Ureter (tissue), 1 donor: ENCODE data around the gene GUSB. TPM values are rescaled to one million over a fixed set of nuclear protein-coding genes. Genes with fewer than 3 reads are reported as not detected.

Experiments used
- DNase-seq: peaks from one replicate; pipeline ENCODE4 v3.0.0-alpha.2; 2020; ENCODE audit warnings: low spot score
- total RNA-seq: library from RNA; stranded (reverse); gene quantifications from one replicate; pipeline ENCODE4 v1.2.4, GENCODE V29; 2023
- donor health status: DM: yes; HTN: yes; CAD: no.

Gene GUSB
- total RNA-seq, 1 donor from 2014 or later: 48.7 TPM

GRCh38 chr7:65931685-65932084, 50.3 kb downstream of the GUSB start:
- no peak for DNase-seq

GRCh38 chr7:65927489-65928448, 54.2 kb downstream of the GUSB start:
- no peak for DNase-seq

- DNase-seq: no peak
Observed at GRCh38 chr7:65926588-65926987, 55.4 kb downstream of the GUSB start.

- no peak for DNase-seq
Observed at GRCh38 chr7:65925040-65925439, 57.0 kb downstream of the GUSB start.

- DNase-seq: no peak
Observed at GRCh38 chr7:65924193-65924592, 57.8 kb downstream of the GUSB start.

GRCh38 chr7:65923316-65923715, 58.7 kb downstream of the GUSB start:
- no peak for DNase-seq

- DNase-seq: no peak
Observed at GRCh38 chr7:65915921-65916657, 65.9 kb downstream of the GUSB start.

GRCh38 chr7:65912237-65912636, 69.8 kb downstream of the GUSB start:
- DNase-seq: no peak

Other genes with a start within 250 kb of the GUSB start
- gene VKORC1L1, start 109.1 kb downstream of the GUSB start, total RNA-seq: 20.4 TPM
- gene ASL, start 93.6 kb upstream of the GUSB start, total RNA-seq: 50.4 TPM
- gene CRCP, start 132.6 kb upstream of the GUSB start, total RNA-seq: 43.6 TPM
- gene TPST1, start 223.1 kb upstream of the GUSB start, total RNA-seq: 21.1 TPM